Liver (tissue), 9 donors: ENCODE measurements around the gene DDX11. TPM values are rescaled to one million over a fixed set of nuclear protein-coding genes. Genes with fewer than 3 reads are reported as not detected.
"Not testable (repeated sequence)": the region's sequence is repeated elsewhere in the genome, so short reads cannot be mapped to it uniquely, and the experiment has no call there.

Experiments
- DNase-seq: peaks from one replicate; pipeline ENCODE4 v3.0.0-alpha.2; 2017; ENCODE audit warnings: low spot score
- H3K27ac ChIP-seq, 2 donors: one replicate each; pipeline ENCODE4 v1.7.0; 2013; ENCODE audit warnings: inconsistent platforms in 2 of 2, low read length in 2 of 2, control low read depth in 1 of 2, low read depth in 1 of 2, mild to moderate bottlenecking in 1 of 2
- H3K27me3 ChIP-seq, 4 donors: one replicate each; pipeline versions ENCODE4 v1.6.1 to v1.7.0; 2013; ENCODE audit warnings: low read length in 3 of 4, inconsistent platforms in 1 of 4, mild to moderate bottlenecking in 1 of 4, moderate library complexity in 1 of 4; ENCODE audit not compliant: control insufficient read depth in 4 of 4, insufficient read depth in 4 of 4
- H3K36me3 ChIP-seq, 4 donors: one replicate each; pipeline versions ENCODE4 v1.6.1 to v1.7.0; 2013; ENCODE audit warnings: low read length in 3 of 4, mild to moderate bottlenecking in 3 of 4, low read depth in 1 of 4, moderate library complexity in 1 of 4; ENCODE audit not compliant: control insufficient read depth in 4 of 4, insufficient read depth in 3 of 4
- H3K4me1 ChIP-seq, 4 donors: one replicate each; pipeline versions ENCODE4 v1.6.1 to v1.7.0; 2013; ENCODE audit warnings: low read length in 3 of 4, mild to moderate bottlenecking in 3 of 4, moderate library complexity in 1 of 4; ENCODE audit not compliant: control insufficient read depth in 4 of 4, insufficient read depth in 4 of 4
- H3K4me3 ChIP-seq, 3 donors: one replicate each; pipeline versions ENCODE4 v1.6.1 to v1.7.0; 2013; ENCODE audit warnings: low read length in 3 of 3, control low read depth in 1 of 3, low read depth in 1 of 3, mild to moderate bottlenecking in 1 of 3
- H3K9ac ChIP-seq, 2 donors: one replicate each; pipeline ENCODE4 v1.7.0; 2013; ENCODE audit warnings: low read length in 2 of 2, mild to moderate bottlenecking in 2 of 2, moderate library complexity in 2 of 2, control low read depth in 1 of 2, low read depth in 1 of 2
- H3K9me3 ChIP-seq, 4 donors: one replicate each; pipeline versions ENCODE4 v1.6.1 to v1.7.0; 2013; ENCODE audit warnings: low read length in 3 of 4; ENCODE audit not compliant: control insufficient read depth in 4 of 4
- EGR1 ChIP-seq, 2 donors: IDR thresholded peaks; 2 replicates each; pipeline ENCODE4 v1.6.1; 2016 to 2018; ENCODE audit warnings: antibody characterized with exemption in 2 of 2, low read depth in 2 of 2
- FOXA1 ChIP-seq: IDR thresholded peaks from 2 replicates; pipeline ENCODE4 v1.6.1; 2016; ENCODE audit warnings: antibody characterized with exemption
- FOXA2 ChIP-seq: IDR thresholded peaks from 2 replicates; pipeline ENCODE4 v1.6.1; 2016; ENCODE audit warnings: antibody characterized with exemption
- GABPA ChIP-seq, 2 donors: IDR thresholded peaks in 1 of 2; conservative IDR thresholded peaks in 1 of 2; 2 replicates each; pipeline ENCODE4 v1.6.1; 2016; ENCODE audit warnings: antibody characterized with exemption in 2 of 2, mild to moderate bottlenecking in 1 of 2, moderate library complexity in 1 of 2
- HNF4A ChIP-seq, 2 donors: conservative IDR thresholded peaks; 2 replicates each; pipeline ENCODE4 v1.6.1; 2016; ENCODE audit warnings: antibody characterized with exemption in 2 of 2, mild to moderate bottlenecking in 2 of 2
- HNF4G ChIP-seq: IDR thresholded peaks from 2 replicates; pipeline ENCODE4 v1.6.1; 2016; ENCODE audit warnings: antibody characterized with exemption
- JUND ChIP-seq, 2 donors: IDR thresholded peaks; 2 replicates each; pipeline ENCODE4 v1.6.1; 2016; ENCODE audit warnings: antibody characterized with exemption in 2 of 2
- MAX ChIP-seq: IDR thresholded peaks from 2 replicates; pipeline ENCODE4 v1.6.1; 2016; ENCODE audit warnings: antibody characterized with exemption
- NR2F2 ChIP-seq: IDR thresholded peaks from 2 replicates; pipeline ENCODE4 v1.6.1; 2016; ENCODE audit warnings: antibody characterized with exemption
- RAD21 ChIP-seq, 2 donors: IDR thresholded peaks; 2 replicates each; pipeline ENCODE4 v1.6.1; 2016; ENCODE audit warnings: antibody characterized with exemption in 2 of 2, mild to moderate bottlenecking in 2 of 2
- REST ChIP-seq: IDR thresholded peaks from 2 replicates; pipeline ENCODE4 v1.6.1; 2016; ENCODE audit warnings: antibody characterized with exemption, mild to moderate bottlenecking
- RXRA ChIP-seq, 2 donors: IDR thresholded peaks; 2 replicates each; pipeline ENCODE4 v1.6.1; 2017 to 2018; ENCODE audit warnings: antibody characterized with exemption in 2 of 2, mild to moderate bottlenecking in 1 of 2
- SP1 ChIP-seq: IDR thresholded peaks from 2 replicates; pipeline ENCODE4 v1.6.1; 2018; ENCODE audit warnings: antibody characterized with exemption, mild to moderate bottlenecking
- TAF1 ChIP-seq: conservative IDR thresholded peaks from 2 replicates; pipeline ENCODE4 v1.6.1; 2016; ENCODE audit warnings: antibody characterized with exemption, mild to moderate bottlenecking
- YY1 ChIP-seq: IDR thresholded peaks from 2 replicates; pipeline ENCODE4 v1.6.1; 2016; ENCODE audit warnings: antibody characterized with exemption, mild to moderate bottlenecking
- ZBTB33 ChIP-seq: IDR thresholded peaks from 2 replicates; pipeline ENCODE4 v1.6.1; 2016; ENCODE audit warnings: antibody characterized with exemption
- WGBS: extraction: QIAGEN DNeasy Blood & Tissue Kit; methylation state at CpG from one replicate; pipeline ENCODE4 v1.1.7; 2013; 5-methylcytosine and 5-hydroxymethylcytosine counted together
- polyA plus RNA-seq, 2 donors: library from polyadenylated mRNA; stranded (reverse) in 1 of 2; unstranded in 1 of 2; fragments of 200-250 nt in 1 of 2; fragments of >200 nt in 1 of 2; fragmentation: Nextera tagmentation in 1 of 2; extraction: Ambion mirVana in 1 of 2; gene quantifications; one replicate each; pipeline versions ENCODE4 v1.2.1 to v1.2.3, GENCODE V29; 2013 to 2015
- total RNA-seq, 2 donors: library from RNA; depleted of rRNA; stranded (reverse); fragments of >200 nt; gene quantifications; one replicate each; pipeline ENCODE4 v1.2.3, GENCODE V29; 2014
- TF ChIP-seq, protein P1 (sequence below): IDR thresholded peaks from 2 replicates; pipeline ENCODE4 v1.6.1; 2016; ENCODE audit warnings: antibody characterized with exemption
- TF ChIP-seq, protein P2 (sequence below): fragments of 150-350 bp; IDR thresholded peaks from 2 replicates; pipeline ENCODE4 v1.5.1; 2017; ENCODE audit warnings: improper control_type of control experiment, low read depth, low read length; ENCODE audit not compliant: missing input control
- donor health status: healthy.
- donor health status: healthy.
- donor health status: healthy.
- donor health status: healthy.
- donor health status: healthy.

Gene DDX11
- total and polyA plus RNA-seq, 4 donors = 4.4 to 20.9 (median 9.3) TPM

GRCh38 chr12:31119803-31120211 lies 46.1 kb downstream of the DDX11 start:
- Histone ChIP-seq H3K9ac (no peak overlapping the region), H3K4me1 (peaks cover 0 to 27% (median 7%) of the 10 kb centered on the region in 4 donors), H3K4me3 (no peak overlapping the region), H3K27ac (no peak overlapping the region), H3K9me3 (no peaks in the 10 kb centered on the region), H3K27me3 (no peaks in the 10 kb centered on the region), H3K36me3 (no peaks in the 10 kb centered on the region)
- WGBS = 40% methylated on average over 24 of the region's 24 CpGs
- no peak for DNase-seq
- TF ChIP-seq JUND (IDR thresholded peaks at IDR 0.05) (no peak), HNF4A (conservative IDR thresholded peaks at IDR 0.05) (no peak), RAD21 (IDR thresholded peaks at IDR 0.05) (no peak), SP1 (no peak), HNF4G (no peak), RXRA (IDR thresholded peaks at IDR 0.05) (no peak), MAX (no peak), FOXA1 (no peak), YY1 (no peak)

- 52% methylated on average over 23 of the region's 26 CpGs for WGBS
- H3K27ac ChIP-seq = no peak overlapping the region
- peaks cover 0 to 27% (median 7%) of the 10 kb centered on the region in 4 donors for H3K4me1 ChIP-seq
- no peaks in the 10 kb centered on the region for H3K27me3 ChIP-seq
- H3K9ac ChIP-seq = no peak overlapping the region
- DNase-seq = no peak
- TF ChIP-seq YY1 (no peak), REST (no peak), RXRA (IDR thresholded peaks at IDR 0.05) (no peak), MAX (no peak), TAF1 (no peak), FOXA1 (no peak), HNF4G (no peak), JUND (IDR thresholded peaks at IDR 0.05) (no peak), FOXA2 (no peak), HNF4A (conservative IDR thresholded peaks at IDR 0.05) (no peak), SP1 (no peak), RAD21 (IDR thresholded peaks at IDR 0.05) (no peak), ZBTB33 (no peak), NR2F2 (no peak), GABPA (IDR thresholded peaks at IDR 0.05 in 1 of 2, conservative IDR thresholded peaks at IDR 0.05 in 1 of 2) (no peak), EGR1 (IDR thresholded peaks at IDR 0.05; ENCODE audit: low read depth in 2 of 2) (no peak)
- TF ChIP-seq, protein P1, sequence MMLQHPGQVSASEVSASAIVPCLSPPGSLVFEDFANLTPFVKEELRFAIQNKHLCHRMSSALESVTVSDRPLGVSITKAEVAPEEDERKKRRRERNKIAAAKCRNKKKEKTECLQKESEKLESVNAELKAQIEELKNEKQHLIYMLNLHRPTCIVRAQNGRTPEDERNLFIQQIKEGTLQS = no peak
- TF ChIP-seq, protein P2, sequence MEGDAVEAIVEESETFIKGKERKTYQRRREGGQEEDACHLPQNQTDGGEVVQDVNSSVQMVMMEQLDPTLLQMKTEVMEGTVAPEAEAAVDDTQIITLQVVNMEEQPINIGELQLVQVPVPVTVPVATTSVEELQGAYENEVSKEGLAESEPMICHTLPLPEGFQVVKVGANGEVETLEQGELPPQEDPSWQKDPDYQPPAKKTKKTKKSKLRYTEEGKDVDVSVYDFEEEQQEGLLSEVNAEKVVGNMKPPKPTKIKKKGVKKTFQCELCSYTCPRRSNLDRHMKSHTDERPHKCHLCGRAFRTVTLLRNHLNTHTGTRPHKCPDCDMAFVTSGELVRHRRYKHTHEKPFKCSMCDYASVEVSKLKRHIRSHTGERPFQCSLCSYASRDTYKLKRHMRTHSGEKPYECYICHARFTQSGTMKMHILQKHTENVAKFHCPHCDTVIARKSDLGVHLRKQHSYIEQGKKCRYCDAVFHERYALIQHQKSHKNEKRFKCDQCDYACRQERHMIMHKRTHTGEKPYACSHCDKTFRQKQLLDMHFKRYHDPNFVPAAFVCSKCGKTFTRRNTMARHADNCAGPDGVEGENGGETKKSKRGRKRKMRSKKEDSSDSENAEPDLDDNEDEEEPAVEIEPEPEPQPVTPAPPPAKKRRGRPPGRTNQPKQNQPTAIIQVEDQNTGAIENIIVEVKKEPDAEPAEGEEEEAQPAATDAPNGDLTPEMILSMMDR = no peak
- no peak overlapping the region for H3K4me3 ChIP-seq
- H3K9me3 ChIP-seq = no peaks in the 10 kb centered on the region
- no peaks in the 10 kb centered on the region for H3K36me3 ChIP-seq
Observed at GRCh38 chr12:31120392-31121008, 46.8 kb downstream of the DDX11 start.

- H3K27ac ChIP-seq, H3K27me3 ChIP-seq, DNase-seq, H3K9ac ChIP-seq, H3K9me3 ChIP-seq, H3K4me3 ChIP-seq, H3K36me3 ChIP-seq: not testable (repeated sequence)
- peaks cover 0 to 27% (median 7%) of the 10 kb centered on the region in 4 donors for H3K4me1 ChIP-seq
- 55% methylated on average over 19 of the region's 19 CpGs for WGBS
Observed at GRCh38 chr12:31121022-31121728, 47.5 kb downstream of the DDX11 start.
